Measurements from ENCODE around the gene TMEM270.
A peak's percentile ranks its signal among the peaks of the same experiment; 100 is the strongest.

The TMEM270 gene

GRCh38 chr7:73887762-73888161 lies 26.8 kb downstream of the TMEM270 start:
- no peak for DNase-seq (ENCODE audit: low read depth)

GRCh38 chr7:73888959-73889358 lies 28.0 kb downstream of the TMEM270 start:
- no peak for DNase-seq (ENCODE audit: low read depth)

DNA sequence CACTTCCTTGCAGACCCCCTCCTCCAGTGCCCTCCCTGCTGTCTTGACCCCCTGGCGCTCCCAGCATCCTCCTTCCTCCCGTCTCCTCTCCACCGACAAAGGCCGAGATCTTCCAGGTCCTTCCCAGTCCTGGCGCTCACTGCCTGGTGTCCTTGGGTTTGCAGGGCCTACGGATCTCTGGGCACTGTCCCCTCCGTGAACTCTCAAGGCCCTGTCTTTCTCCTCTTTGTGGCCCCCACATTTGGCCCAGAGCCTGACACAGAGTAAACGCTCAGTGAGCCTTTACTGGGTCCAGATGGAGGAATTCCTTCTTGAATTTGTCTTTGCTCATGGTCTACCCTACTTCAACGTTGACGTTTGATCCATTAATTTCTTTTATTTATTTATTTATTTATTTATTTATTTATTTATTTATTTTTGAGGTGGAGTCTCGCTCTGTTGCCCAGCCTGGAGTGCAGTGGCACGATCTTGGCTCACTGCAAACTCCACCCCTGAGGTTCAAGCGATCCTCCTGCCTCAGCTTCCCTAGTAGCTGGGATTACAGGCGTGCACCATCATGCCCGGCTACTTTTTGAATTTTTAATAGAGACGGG lies 29.7 kb downstream of the TMEM270 start:
- no peak for DNase-seq (ENCODE audit: low read depth)

DNA sequence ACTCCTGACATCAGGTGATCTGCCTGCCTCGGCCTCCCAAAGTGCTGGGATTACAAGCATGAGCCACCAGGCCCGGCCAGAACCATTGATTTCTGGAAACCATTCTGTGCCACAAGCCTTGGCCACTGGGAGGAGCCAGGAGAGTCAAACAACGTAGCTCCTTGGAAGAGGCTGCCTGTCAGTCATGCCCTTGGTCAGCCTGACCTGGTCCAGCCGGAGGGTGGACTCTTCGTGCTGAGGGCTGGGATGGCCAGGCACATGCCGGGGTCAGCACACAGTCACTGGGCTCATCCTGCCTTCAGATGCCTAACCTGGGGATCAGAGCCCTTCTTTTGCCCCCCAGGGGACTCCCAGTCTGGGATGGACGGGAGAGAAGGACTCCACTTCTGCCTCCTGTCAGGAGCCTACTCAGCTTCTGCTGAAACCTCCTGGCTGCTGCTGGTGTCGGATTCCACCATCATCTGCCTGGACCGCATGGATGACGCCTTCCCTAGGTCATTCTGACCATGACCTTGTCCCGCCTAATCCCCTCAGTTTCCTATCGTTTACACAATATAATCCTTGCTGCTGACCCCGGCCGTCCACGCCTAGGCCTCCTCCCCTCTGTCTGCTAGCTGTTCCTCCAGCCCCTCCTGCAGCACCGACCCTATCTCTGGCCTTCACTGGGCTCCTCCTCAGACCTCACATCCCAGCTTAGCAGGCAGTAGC lies 30.4 kb downstream of the TMEM270 start:
- no peak for DNase-seq (ENCODE audit: low read depth)

- no peak for DNase-seq (ENCODE audit: low read depth)
Measured at GRCh38 chr7:73892003-73892999, 31.3 kb downstream of the TMEM270 start.

- no peak for DNase-seq (ENCODE audit: low read depth)
Measured at GRCh38 chr7:73893342-73894101, 32.6 kb downstream of the TMEM270 start.

GRCh38 chr7:73894166-73894565 lies 33.2 kb downstream of the TMEM270 start:
- DNase-seq (ENCODE audit: low read depth): no peak

GRCh38 chr7:73894733-73895551 lies 34.0 kb downstream of the TMEM270 start:
- DNase-seq (ENCODE audit: low read depth): peak; percentile 70

GRCh38 chr7:73895626-73896025 lies 34.7 kb downstream of the TMEM270 start:
- DNase-seq (ENCODE audit: low read depth): no peak

- DNase-seq (ENCODE audit: low read depth): no peak
Measured at GRCh38 chr7:73896454-73896853, 35.5 kb downstream of the TMEM270 start.

DNA sequence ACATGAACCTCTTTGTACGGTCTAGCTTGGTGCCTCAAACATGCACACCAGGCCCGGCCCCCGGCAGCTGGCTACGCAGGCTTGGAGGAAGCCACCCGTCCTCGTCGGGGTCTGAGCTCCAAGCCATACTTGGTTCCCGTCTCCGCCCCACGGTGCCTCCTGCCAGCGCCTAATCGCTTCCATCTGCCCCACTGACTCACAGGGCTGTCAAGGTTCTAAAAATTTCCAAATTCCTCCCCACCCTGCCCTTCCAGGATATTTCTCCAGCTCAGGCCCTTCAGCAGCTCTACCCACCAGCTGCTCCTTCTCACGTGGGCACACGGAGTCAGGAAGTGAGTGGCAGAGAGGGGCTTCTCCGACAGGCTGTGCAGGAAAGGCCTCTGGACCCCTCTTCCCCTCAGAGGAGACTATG lies 38.8 kb downstream of the TMEM270 start:
- DNase-seq (ENCODE audit: low read depth): no peak

DNA sequence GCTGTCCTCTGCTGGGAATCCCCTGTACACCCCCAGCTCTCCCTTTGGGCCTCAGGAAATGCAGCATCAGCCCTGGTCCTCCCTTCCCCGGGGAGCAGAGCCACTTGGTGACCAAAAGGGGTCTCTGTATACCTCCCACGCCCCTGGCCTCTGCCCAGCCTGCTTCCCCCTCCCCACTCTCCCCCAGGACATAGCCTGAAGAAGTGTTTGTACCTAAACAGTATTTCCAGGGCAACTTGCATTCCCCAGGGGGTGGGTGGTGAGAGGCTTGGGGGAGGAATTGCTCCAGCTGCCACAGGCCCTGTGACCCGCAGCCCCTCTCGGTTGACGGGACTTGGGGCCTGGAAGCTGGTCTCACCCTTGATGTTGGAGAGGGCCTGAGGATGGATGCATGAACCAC lies 39.3 kb downstream of the TMEM270 start:
- no peak for DNase-seq (ENCODE audit: low read depth)

- DNase-seq (ENCODE audit: low read depth): no peak
Measured at GRCh38 chr7:73901231-73901822, 40.4 kb downstream of the TMEM270 start.

DNA sequence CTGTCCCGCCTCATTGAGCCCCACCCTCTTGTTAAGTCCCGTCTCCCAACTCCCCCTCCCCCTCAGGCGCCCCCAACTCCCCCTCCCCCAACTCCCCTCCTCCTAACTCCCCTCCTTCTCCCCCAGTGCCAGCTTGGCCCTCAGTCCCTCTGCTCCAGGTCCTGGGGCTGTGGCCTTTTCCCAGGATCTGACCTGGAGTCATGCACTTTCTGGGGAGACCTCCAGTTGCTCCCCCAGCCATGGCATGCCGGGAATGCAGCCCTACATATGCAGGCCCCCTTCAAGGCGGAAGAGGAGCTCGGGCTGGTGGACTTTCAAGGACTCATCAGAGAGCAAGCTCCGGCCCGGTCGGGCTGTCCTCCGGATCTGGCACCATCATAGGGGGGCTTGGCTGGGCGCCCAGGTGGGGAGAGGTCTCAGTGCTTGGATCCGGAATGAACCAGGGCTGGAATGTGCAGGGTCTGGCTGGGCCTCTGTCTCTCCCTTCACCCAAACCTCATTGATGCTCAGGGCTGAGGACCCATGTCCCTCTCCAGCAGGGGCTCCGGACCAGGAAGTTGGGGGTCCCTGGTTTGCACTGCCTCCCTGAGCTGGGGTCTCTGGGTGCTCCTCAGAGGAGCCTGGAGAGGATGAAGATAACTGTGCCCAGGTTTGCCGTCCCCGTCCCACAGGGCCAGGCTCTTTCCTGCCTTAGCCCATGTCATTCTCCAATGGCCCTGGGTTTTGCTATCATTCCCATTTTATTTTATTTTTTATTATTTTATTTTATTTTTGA lies 41.1 kb downstream of the TMEM270 start:
- no peak for DNase-seq (ENCODE audit: low read depth)

- DNase-seq (ENCODE audit: low read depth): no peak
Measured at GRCh38 chr7:73903321-73904218, 42.6 kb downstream of the TMEM270 start.

DNA sequence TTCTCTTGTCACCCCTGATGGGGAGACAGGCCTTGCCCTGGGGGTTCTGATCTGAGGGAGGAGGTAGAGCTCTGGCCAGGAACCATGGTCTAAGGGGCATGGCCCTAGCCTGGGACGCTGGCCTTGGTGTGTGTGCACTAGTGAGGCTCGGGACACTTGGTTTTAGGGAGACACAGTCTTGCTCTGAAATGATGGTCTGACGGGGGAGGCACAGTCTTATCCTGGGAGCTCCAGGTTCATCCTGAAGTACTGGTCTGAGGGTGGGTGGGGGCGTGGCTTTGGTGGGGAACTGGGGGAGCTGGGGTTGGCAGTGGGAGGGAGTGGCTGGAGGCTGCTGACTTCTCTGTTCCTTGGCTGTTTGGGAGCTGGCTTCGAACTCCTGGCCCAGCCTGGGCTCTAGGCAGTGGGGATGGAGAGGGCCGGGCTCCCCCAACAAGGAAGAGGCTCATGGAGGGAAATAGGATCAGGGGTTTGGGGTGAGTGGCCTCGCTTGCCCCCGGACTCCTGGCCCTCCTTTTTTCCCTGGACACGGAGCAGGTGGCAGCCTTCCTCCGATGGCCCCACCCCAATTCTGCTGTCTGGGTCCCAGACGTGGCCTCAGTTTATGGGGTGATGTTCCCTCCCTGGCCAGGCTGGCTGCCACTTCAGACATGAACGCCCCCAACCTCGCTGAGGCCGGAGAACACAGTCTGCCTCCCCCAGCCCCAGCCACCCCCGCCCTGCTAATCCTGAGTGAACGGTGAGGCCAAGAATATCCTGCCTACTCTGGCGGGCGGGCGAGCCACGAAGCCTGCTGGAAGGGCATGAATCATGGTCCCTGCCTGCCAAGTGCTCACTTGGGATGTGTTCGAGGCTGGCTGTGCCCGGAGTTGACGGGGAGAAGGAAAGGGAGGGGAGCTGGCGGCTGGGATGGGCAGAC lies 43.5 kb downstream of the TMEM270 start:
- no peak for DNase-seq (ENCODE audit: low read depth)

- DNase-seq (ENCODE audit: low read depth): no peak
Measured at GRCh38 chr7:73905360-73905759, 44.4 kb downstream of the TMEM270 start.

GRCh38 chr7:73906874-73907273 lies 45.9 kb downstream of the TMEM270 start:
- DNase-seq (ENCODE audit: low read depth): no peak

Data from non-pigmented ciliary epithelial cell (primary cell).